ENCODE results near the gene SIVA1. TPM values are rescaled to one million over a fixed set of nuclear protein-coding genes. Genes with fewer than 3 reads are reported as not detected.

The SIVA1 gene
- total and polyA plus RNA-seq, 2 of the 4 experiments (the other 2 are of a cell fraction) = 166 to 184 TPM

DNA sequence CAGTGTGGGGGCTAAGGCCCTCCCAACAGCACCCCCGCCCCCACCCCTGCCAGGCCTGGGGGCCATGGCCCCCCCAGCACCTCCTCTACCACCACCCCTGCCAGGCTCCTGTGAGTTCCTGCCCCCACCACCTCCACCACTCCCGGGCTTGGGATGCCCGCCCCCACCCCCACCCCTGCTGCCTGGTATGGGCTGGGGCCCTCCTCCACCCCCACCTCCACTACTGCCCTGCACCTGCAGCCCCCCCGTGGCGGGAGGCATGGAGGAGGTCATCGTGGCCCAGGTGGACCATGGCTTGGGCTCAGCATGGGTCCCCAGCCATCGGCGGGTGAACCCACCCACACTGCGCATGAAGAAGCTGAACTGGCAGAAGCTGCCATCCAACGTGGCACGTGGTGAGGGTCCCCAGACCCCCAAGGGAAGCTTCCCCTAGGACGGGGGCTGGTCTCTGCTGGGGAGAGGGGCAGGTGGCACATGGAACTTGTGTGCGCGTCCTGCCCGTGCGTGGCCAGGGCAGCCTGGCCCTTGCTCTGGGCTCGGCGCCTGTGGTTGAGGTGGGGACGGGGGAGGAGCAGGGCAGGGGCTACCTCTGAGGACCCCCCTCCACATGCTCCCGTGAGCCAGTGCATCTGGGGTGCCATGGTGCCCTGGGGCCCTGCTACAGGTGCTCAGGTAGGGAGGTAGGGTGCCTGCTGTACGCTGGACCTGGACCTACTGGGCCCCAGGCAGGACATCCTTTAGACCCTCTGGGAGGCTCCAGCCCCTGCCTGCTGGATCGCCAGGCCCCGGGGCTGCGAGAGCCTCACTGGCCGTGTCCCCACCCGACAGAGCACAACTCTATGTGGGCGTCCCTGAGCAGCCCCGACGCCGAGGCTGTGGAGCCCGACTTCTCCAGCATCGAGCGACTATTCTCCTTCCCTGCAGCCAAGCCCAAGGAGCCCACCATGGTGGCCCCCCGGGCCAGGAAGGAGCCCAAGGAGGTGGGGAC is 45.0 kb upstream of the SIVA1 start (continued):
- TF ChIP-seq CEBPB (IDR thresholded peaks at IDR 0.05; ENCODE audit: low read depth, low read length) = no peak
- TF ChIP-seq RAD21 (IDR thresholded peaks at IDR 0.05; ENCODE audit: low read length) = no peak
- no peak for TF ChIP-seq BHLHE40 (IDR thresholded peaks at IDR 0.05; ENCODE audit: low read depth, low read length)

DNA sequence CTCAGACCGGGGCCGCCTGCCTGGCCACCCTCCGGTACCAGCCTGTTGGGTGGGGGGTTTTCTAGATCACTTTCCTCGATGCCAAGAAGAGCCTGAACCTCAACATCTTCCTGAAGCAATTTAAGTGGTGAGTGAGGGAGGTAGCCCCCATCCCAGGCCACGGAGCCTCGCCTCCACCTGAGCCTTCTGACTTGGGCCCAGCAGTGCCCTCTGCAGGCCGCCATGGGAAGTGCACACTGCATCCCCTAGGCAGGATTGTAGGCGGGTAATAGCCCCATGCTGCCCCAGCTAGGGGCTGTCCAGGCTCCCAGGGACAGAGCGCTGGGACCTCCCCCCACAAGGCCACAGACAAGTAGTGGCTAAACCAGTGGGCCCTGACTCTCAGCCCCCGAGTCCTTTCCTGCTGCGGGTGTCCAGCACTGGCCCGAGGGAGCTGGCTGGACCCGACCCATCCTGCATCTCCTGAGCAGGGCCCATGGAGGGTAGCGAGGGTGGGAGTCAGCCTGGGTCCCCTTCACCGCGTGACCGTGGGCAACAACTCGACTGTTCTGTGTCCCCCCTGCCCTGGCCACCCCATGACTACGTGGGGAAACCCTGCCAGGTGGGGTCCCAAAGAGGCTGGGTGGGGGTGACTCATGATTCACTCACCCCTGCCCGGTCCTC is 44.2 kb upstream of the SIVA1 start:
- Histone ChIP-seq H2BK120ac (ENCODE audit: low read depth, low read length) (no peak overlapping the region), H2AK5ac (ENCODE audit: low read depth, low read length) (no peak overlapping the region), H3K36me3 (ENCODE audit: control insufficient read depth, insufficient read depth, low read length) (peaks cover 66% of the 10 kb centered on the region), H2AK9ac (replicated peaks; ENCODE audit: low read depth, low read length, poor library complexity) (peak overlapping the region; percentile 79), H2BK5ac (ENCODE audit: low read depth, low read length, poor library complexity, severe bottlenecking) (no peak overlapping the region), H3K9me1 (ENCODE audit: insufficient read depth, low read length) (no peaks in the 10 kb centered on the region), H2AFZ (replicated peaks; ENCODE audit: low read length, poor library complexity) (peak overlapping the region; percentile 57), H3K9me3 (ENCODE audit: control insufficient read depth, insufficient read depth, low read length) (no peaks in the 10 kb centered on the region), H3K79me1 (ENCODE audit: low read depth in 1 of 2, low read length in 2 of 2) (peaks cover 5 to 15% of the 10 kb centered on the region in 2 experiments; a peak in 1 of 4 replicates), H2BK15ac (ENCODE audit: low read depth, low read length) (no peak overlapping the region), H4K5ac (ENCODE audit: low read depth, low read length) (no peak overlapping the region), H3K4me2 (ENCODE audit: low read depth, low read length) (no peak overlapping the region), H3K4me3 (ENCODE audit: insufficient read depth, low read depth, low read length) (no peak overlapping the region), H3K14ac (replicated peaks; ENCODE audit: low read depth, low read length) (no peak overlapping the region), H3K4ac (ENCODE audit: low read depth, low read length) (no peak overlapping the region), H3K27me3 (ENCODE audit: control insufficient read depth, insufficient read depth, low read length) (no peaks in the 10 kb centered on the region), H4K91ac (ENCODE audit: insufficient read depth, low read depth, low read length) (no peak overlapping the region), H3K18ac (ENCODE audit: low read depth, low read length) (no peak overlapping the region), H3K23ac (ENCODE audit: low read depth, low read length) (no peak overlapping the region), H4K20me1 (ENCODE audit: insufficient read depth, low read length) (peaks cover 22% of the 10 kb centered on the region), H3K9ac (ENCODE audit: low read depth, low read length) (no peak overlapping the region), H2BK20ac (ENCODE audit: low read depth, low read length) (no peak overlapping the region), H4K8ac (ENCODE audit: low read depth in 2 of 2, low read length in 2 of 2) (no peak overlapping the region), H3K4me1 (ENCODE audit: control insufficient read depth, insufficient read depth, low read length) (peaks cover 4% of the 10 kb centered on the region; the same call in 1 of the 2 replicates), H3K56ac (ENCODE audit: extremely low read depth, insufficient read depth, low read length) (no peak overlapping the region), H3K27ac (ENCODE audit: insufficient read depth, low read length) (no peak overlapping the region)
- intact Hi-C loops (cut with micrococcal nuclease) (loop anchor here (1.0 to 2.0 kb wide), 2 partner anchors 58 to 572 kb away; no protein-coding TSS in a partner anchor), dilution Hi-C loops (cut with HindIII; ENCODE audit: low sequenced_read_pairs, unreplicated experiment) (no loop called here), in situ Hi-C loops (cut with MboI; ENCODE audit: low sequenced_read_pairs) (loop anchor here (5.0 kb wide), 1 partner anchor 51 kb away; no protein-coding TSS in a partner anchor)
- ChIA-PET CTCF (interaction anchor here (0.6 to 1.1 kb wide), 4 partner anchors 12 to 806 kb away, joined by 3 to 4 read pairs (median 3); no protein-coding TSS in a partner anchor), POLR2A (ENCODE audit: unreplicated experiment) (no interaction called here)
- ATAC-seq (ENCODE audit: low read depth) (peak; percentile 91), DNase-seq (peak; percentile 39)
- BruUV-seq (replicated peaks) = no TSS peak
- no CpG with 5 or more reads among the region's 20 CpGs for WGBS, 2 experiments (ENCODE audit: extremely low coverage in 2 of 2, insufficient read length in 1 of 2)
- TF ChIP-seq RAD21 (IDR thresholded peaks at IDR 0.05; ENCODE audit: low read length) = peak; percentile 78
- TF ChIP-seq MAZ (IDR thresholded peaks at IDR 0.05; ENCODE audit: borderline replicate concordance, low read depth, low read length) = peak; percentile 67; the same call in 1 of the 2 replicates
- TF ChIP-seq RCOR1 (IDR thresholded peaks at IDR 0.05; ENCODE audit: insufficient replicate concordance, low read length) = no peak
- TF ChIP-seq SMC3 (IDR thresholded peaks at IDR 0.05; ENCODE audit: low read depth, low read length) = peak; percentile 78
- TF ChIP-seq NFE2L2 (IDR thresholded peaks at IDR 0.05; ENCODE audit: low read depth, low read length) = no peak
- no peak for TF ChIP-seq FOS (IDR thresholded peaks at IDR 0.05; ENCODE audit: low read depth, low read length)
- TF ChIP-seq, protein P1, sequence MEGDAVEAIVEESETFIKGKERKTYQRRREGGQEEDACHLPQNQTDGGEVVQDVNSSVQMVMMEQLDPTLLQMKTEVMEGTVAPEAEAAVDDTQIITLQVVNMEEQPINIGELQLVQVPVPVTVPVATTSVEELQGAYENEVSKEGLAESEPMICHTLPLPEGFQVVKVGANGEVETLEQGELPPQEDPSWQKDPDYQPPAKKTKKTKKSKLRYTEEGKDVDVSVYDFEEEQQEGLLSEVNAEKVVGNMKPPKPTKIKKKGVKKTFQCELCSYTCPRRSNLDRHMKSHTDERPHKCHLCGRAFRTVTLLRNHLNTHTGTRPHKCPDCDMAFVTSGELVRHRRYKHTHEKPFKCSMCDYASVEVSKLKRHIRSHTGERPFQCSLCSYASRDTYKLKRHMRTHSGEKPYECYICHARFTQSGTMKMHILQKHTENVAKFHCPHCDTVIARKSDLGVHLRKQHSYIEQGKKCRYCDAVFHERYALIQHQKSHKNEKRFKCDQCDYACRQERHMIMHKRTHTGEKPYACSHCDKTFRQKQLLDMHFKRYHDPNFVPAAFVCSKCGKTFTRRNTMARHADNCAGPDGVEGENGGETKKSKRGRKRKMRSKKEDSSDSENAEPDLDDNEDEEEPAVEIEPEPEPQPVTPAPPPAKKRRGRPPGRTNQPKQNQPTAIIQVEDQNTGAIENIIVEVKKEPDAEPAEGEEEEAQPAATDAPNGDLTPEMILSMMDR (conservative IDR thresholded peaks at IDR 0.05; ENCODE audit: low read depth, low read length) = peak; percentile 89
